Activated CD4-positive, alpha-beta T cell treated with anti-CD3 and anti-CD28 coated beads, Interleukin-10, Interleukin-2, amounts not matched to agents 100 ng/mL and 50 ng/mL, durations not matched to agents 16 hours and 8 hours (primary cell): Measurements from ENCODE around the gene SYT8.

ENCODE experiments used
- DNase-seq: peaks from one replicate; pipeline ENCODE4 v3.0.0-alpha.2; 2020

SYT8 gene

DNA sequence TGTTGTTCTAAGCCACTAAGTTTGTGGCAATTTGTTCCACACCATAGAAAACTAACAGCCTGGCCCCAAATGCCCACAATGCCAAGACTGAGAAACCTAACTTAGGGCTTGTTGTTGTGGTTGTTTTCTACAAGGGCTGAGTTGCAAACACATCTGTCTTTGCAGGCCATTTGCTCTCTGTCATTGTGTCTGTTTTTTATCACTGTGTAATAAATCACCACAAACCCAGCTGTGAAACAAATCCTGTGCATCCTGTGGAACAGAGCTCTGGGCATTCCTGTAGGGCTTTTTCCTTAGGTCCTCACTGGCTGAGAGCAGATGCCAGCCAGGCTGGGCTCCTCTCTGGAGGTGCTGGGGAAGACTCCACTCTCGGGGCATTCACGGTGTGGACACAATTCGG, 15.7 kb upstream of the SYT8 start:
- DNase-seq = no peak

DNA sequence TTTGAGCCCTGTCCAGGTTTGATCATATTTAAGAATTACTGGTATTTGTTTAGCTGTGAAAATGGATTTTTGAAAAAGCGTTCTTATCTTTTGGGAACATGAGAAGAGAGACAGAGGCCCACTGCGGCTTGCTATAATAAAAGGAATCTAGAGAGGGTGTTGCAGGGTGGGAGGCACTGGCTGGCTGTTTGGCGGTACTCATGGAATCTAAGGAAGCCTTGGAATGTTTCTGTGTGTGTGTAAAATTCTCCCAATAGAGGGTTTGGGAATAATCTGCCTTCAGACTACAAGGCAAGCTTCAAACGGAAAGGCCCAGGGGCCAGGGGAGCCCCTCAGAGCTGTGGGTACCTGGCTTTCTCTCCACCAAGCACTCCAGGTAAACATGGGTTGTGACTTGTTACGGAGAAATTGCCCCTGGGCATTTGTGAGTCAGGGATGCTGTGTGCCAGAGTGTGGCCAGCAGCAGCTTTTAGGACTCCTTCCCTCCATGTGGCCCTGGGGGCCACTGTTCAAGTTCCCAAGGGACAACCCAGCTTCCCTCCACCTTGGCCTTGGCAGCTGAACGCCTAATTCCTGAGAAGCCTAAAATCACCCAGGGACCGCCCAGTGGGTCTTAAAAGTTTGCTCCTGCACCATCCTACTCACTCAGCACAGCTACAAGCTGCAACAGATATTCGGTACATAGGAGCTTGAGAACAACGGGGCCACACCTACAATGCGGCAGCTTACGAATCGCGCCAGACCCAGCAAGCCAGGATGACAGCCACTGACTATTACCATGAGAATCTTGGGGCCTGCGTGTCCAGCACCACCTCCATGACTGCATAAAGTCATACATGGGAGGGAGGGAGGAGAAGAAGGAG, 14.1 kb upstream of the SYT8 start:
- DNase-seq = no peak

DNA sequence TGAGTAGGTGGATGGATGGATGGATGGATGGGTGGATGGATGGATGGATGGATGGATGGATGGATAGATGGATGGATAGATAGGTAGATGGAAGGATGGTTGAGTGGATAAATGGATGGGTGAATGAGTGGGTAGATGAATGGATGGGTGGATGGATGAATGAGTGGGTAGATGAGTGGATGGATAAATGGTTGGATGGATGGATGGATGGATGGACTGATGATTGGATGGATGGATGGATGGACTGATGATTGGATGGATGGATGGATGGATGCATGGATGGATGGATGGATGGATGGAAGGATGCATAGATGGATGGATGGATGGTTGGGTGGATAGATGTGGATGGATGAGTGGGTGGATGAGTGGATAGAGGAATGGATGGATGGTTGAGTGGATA, 13.2 kb upstream of the SYT8 start:
- DNase-seq = no peak

DNA sequence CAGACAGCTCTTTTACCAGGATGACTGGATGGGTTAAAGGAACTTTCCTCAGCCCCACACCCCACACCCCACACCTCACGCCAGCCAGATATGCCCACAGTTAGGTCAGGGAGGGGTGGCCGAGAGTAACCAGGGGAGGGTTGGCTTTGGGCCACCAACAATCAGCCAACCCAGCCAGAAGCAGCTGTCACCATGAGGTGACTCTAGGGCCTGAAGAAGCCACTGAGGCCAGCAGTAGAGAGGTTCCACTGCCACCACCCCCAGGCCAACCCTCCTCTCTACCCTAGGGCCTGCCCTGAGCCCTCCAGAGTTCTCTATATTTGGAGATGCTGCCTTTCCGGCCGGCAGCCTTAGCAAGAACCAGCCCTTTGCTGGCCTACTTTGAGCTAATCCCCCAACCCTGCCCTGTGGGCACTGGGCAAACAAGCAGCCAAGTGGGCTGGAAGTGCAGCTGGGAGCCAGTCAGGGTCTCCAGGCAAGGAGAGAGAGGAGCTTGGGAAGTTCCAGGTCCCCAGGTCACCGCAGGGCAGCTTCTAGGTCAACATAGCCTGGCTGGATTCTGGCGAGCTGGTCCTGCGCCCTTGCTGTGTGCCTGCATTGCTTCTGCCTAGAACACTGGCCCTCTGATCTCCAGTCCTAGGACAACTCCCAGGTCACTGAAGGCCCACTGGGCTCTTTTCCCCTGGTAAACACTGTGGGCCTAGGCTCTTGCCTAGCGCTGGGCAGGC, 12.0 kb upstream of the SYT8 start:
- no peak for DNase-seq

DNA sequence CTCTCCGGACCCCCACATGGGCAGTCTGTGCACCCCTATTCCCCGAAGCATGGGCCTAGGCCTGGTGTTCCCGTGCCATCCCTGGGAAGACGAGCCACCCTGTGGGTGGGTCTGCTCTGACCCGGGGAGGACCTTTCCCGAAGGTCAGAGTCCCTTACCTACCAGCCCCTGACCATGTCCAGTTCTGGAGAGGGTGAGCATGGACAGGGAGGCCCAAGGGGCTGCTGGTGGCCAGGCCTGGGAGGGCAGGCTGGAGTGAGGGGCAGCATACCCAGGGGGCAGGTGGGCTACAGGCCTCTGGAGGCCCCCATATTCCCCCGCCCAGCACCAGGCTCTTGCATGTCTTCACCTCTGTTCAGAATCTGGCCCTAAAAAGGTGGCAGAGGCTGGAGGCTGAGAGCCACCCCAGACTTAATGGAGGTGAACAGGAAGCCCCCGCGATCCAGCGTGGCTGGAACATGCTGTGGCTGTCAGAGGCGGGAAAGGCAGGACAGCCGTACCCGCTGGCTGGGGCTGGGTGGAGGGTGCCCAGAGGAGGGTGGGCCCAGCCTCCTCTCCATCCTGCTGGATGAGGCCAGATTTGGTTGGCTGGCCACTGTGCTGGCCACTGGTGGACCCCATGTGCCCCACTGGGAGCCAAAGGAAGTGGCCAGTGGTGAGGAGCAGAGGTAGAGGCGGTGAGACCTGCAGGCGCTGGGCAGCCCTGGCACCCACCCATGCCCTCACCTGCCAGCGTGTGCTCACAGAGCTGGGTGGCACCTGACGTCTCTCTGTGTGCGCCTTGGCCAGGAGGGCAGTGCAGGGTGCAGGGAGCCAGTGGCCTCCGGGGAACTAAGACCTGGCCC, 11.2 kb upstream of the SYT8 start:
- DNase-seq = no peak

DNA sequence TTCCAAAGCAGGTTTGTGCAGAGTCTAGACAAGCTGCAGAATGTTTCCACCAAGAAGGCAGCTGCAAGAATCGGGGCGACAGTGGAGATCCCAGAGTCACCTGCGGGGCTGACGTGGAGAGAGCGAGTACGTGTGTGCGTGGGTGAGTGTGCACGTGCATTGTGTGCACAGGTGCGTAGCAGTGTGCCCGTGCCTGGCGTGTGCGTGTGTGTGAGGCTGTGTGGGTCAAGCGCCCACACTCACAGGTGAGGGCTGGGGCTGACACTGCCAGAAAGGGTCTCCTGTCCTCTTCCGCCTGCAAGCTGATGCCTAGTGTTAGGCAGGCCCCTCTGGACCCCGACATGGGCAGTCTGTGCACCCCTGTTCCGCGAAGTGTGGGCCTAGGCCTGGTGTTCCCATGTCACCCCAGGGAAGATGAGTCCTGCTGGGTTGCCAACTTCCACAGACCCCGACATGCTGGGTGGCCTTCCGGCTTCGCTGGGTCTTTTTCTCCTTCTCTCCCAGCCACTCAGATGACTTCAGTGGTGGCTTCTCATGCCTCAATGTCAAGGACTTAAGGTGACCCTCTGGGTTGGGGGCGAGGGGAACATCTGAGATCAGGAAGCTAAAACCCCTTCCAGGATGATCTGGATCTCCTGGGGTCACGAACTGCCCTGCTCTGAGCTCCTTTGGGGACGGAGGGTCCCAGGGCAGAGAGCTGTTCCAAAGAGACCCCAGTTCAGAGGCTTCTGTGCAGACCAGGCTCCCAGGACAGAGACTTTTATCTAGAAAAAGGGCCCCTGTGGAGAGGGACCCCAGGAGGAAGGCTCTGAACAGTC, 10.4 kb upstream of the SYT8 start:
- no peak for DNase-seq

DNA sequence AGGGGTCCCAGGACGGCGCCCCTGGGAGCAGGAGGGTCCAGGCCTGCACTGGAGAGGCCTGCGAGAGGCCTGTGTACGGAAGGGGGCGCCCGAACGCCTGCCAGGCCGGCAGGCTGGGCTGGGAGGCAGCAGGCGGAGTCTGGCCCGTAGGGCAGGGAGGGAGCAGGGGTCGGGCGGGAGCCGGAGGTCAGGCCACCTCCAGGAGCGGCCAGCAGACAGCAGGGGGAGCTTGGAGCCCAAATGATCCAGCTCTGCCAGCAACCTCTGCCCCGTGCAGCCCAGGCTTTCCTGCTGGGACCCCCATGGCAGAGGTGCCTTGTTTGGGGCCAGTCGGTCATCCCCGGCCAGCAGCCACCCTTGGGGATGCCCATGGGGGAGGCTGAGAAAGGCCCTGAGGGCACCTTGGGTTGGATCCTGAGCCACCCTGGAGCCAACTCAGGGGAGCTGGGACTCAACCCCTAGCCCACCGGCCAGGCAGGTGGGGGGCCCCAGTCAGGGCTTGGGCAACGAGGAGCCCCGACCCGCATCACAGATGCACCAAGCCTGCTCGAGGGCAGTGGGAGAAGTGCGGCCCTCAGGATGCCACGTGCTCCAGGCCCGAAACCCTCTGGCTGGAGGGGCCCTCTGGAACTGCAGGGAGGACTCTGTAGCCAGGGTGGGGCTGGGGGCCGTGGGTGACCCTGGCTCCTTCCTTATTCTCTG, 9.6 kb upstream of the SYT8 start:
- peak; percentile 26 for DNase-seq

DNA sequence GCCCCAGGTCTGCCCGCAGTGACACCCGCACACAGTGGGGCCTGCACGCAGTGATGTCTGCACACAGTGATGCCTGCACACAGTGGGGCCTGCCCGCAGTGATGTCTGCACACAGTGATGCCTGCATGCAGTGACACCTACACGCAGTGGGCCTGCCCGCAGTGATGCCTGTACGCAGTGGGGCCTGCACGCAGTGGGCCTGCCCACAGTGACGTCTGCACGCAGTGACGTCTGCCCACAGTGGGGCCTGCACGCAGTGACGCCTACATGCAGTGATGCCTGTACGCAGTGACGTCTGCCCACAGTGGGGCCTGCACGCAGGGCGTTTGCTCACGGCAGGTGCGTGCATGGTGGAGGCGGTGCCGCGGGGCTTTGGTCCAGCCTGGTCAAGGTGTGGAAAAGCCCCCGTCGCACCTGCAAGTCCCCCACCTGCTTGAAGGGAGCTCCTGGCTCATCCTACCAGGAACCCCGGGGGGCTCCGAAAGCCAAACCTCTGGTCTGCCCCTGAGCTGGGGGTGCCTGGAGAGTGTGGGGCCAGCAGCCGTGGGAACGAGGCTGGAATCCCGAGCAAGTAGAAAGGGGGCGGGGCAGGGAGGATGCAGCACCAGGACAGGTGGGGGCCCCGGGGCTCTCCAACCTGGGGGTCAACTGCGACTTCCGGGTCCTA, 8.9 kb upstream of the SYT8 start:
- no peak for DNase-seq

DNA sequence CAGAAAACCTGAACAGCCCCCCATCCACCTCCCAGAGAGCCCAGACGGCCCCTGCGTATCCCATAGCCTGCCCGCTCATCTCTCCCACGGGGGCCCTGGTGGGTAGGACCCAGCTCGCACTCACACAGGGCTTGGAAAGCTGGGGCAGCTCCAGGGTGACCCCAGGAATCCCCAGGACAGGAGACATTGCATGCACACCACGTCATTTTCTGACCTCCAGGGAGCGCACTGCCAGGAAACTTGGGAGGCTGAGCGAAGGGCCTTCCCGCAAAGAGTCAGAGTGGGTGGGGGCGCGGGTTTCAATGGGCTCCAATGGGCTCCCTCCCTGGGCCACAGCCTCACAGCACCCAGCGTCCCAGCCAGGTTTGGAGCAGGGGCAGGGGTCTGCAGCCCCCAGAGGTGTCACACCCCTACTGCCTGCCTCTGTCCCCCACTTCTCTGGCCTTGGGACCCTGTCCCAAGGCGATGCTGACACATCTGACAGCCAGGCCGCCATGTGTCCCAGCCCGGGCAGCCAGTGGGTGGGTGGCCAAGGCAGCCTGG, 8.2 kb upstream of the SYT8 start:
- DNase-seq = no peak

DNA sequence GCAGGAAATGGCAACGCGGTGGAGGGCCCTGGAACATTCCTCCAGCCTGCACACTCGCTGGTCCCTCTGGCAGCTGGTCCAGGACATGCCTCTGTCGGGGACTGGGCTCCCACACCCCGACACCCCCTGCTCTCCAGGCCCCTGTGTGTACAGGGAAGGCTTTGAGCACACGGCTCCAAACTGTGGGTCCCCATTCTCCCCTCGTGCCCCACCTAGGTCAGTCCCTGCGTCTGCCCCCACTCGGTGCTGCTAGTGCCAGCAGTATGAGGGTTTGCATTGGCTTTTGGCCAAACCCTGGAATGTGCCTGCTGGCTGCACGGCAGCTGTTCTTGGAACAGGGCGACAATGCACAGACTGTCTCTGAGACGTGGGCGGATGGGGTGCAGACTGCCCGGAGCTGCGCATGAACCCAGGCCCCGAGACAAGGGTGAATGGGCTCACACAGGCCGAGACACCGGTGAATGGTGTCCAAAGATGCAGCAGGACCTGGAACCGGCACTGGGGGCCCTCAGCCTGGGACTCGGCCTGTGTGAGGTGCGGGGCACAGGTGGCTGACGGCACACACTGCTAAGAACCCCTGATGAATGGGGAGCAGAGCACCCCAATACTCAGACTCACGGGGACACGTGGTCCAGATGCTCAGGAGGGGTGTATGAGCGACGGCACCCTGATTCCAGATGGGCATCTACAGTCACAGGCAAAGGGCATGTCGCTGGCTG, 7.5 kb upstream of the SYT8 start:
- DNase-seq = no peak

DNA sequence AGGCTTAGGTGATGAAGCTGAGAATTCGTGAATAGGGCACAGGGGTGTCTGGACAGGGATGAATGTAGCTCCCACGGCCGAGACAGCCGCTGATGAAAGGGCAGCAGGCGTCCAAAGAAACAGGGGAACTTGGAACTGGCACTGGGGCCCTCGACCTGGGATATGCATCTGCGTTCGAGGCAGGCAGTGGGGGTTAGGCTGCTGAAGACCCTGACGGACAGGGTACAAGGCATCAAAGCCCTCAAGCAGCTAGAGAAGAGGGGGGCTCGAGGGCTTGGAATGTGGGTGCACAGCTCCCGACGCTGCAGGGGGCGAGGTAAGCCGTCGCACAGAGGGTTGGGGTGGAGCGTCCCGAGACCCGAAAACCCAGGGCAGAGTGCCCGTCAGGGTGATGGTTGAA, 6.9 kb upstream of the SYT8 start:
- DNase-seq = no peak

DNA sequence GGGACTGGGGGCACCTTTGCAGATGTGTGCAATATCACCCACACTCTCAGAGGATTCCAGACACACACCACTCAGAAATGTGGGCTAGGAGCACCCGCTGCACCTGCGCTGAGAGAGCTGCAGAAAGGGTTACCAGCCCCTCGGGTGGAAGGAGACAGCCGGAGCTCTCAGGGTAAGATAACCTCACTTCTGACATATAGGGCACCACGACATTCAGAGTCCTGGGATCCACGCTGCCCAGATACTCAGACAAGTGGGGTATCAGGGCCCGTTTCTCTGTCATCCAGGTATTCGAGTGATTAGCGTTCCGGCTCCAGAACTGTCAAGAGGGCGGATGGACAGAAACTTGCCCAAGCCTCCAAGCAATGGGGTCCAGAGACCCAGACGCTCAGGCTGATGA, 6.2 kb upstream of the SYT8 start:
- DNase-seq = no peak

DNA sequence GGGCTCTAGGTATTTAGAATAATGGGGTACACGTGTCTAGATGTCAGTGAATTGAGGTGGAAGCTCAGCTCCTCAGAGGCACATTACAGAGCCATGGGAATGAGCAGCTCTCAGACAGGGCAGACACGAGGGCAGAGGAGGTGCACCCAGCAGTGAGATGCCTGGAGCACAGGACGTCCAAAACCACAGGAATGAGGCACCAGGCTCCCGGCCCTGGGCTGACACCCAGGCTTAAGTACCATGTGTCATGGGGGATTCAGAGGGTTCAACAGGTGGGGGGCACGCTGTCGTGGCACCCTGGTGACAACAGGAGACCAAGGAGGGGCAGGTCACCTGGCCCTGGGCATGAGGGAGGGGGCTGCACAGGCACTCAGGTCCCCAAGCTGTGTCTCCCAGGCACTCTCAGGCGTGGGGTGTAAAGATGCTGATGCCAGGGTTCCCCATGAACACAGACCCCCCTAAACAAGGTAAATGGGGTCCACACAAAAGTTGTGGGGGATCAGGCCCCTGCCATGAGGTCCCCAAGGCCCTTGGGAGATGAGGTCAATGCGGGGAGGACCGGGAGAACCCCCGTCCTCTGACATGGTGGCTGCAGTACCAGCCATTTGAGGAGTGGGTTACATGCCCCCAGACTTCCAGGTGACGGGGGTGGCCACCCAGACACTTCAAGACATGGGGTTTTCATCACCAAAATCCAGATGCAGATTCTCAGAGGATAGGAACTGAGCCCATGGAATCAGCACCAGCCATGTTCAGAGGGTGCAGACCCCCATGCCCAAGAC, 5.6 kb upstream of the SYT8 start:
- no peak for DNase-seq

DNA sequence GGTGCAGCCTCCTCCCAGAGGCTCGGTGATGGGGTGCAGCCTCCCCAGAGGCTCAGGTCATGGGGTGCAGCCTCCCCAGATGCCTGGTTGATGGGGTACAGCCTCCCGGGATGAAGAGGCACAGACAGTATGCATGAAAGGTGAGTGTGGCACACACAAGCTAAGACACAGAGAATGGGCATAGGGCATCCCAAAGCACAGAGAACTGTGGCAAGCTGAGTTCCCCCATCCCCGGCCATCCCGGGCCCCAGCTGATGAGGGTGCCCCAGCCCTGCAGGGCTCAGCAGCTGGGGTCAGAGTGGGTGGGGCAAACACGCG, 4.8 kb upstream of the SYT8 start:
- DNase-seq = no peak

DNA sequence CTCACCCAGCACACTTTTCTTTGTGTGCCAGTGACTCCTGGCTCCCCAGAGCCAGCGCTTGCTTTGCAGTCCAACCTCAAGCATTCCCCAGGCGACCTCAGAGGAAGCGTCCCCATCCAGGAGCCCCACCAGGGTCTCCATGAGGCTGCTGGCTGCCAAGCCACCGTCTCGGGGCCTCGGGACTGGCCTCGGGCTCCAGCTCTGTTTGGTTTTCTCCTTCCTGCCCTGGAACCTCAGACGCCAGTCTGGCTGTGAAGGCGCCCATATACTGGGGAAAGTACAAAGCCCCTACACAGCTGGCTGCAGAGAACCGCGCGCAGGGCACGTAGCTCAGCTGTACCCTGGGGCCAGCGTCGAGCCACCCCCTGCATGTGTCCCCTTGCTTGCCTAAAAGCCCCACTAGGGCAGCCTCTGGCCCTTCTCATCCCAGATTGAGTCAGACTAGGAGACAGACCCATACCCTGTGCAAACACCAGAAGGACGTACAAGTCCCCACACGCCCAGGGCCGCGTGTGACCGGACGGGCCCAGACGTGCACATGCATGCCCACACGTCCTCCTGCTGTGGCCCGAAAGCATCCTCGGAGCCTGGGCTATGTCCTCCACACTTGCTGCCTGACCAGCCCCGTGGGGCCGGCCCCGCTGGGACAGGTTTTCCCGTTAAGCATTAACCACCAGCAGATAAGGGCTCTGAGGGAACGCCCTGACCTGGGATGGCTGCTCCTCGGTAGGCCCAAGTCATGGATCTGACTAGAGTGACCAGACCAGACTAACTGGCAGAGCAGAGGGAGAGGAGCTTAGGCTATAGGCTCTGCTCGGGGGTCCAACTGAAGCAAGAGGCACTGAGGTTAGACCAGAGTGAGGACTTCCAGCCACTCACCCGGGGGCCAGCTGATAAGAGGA, 4.2 kb upstream of the SYT8 start:
- DNase-seq = no peak

DNA sequence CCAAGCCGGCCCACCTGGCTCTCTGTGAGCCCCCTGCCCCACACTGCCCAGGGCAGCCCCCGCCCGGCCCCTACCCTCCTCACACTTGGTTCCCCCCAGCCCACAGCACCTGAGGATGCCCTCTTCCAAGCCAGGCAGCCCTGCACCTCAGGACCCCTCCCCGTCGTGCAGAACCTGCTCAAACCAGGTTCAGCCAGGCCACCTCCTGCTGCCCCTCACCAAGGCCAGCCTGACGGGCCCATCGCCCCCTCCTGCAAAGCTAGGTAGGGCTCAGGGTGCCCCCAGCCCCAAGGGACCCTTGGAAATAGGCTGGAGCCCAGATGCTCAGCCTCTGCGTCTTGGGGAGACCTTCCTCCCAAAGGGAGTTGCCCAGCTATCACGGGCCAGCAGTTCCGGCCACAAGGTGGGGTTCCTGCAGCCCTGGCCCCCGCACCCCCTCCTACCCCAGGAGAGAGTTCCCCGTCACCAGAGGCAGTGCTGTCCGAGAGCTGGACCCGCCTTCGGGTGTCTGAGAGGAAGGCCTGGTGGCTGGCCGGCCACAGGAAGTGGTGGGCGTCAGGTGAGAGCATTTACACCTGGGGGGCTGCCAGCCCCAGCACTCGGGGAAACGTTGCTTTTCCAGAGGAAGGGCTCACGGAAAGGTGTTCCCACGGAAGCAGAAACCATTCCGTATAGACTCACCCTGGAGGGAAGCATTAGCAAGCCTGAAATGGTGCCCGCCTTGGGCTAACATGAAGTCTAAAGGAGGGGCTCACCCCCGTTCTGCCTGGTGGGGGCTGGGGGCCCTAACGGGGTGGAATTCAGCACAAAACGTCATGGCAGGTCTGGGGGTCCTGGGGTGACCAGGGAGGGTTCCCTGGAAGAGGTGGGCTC, 3.2 kb upstream of the SYT8 start:
- DNase-seq = no peak

DNA sequence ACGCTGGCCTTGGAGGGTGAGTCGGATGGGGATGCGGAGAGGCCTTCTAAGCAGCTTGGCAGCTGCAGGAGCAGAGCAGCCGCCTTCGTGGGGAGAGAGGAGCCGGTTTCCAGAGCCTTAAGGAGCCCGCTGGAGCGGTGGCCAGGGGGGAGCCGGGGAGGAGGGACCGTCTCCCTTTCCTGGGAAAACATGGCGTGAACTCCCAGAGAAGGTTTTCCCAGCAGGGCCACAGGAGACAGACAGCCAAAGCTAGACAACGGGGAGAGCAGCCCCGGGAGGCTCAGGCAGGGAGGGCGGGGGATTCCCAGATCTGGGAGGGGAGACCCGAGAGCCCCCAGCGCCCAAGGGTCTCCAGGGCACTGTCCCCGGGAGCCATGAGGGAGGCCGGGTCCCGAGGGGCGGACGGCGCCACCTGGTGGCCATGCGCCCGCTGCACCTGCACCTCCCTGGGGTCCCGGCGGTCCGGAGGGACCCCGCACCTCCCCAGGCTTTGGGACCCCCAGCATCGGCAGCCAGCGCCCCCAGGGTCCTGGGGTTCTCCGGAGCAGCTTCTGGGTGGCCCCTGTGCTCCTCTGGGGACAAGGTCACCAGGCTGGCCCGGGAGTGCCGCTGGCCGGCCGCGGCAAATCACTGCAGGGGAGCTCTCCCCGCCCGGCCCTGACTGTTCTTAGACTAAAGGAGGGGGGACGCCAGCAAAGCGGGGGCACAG, 2.4 kb upstream of the SYT8 start:
- DNase-seq = peak; percentile 67
